Eye (tissue), 1 donor: ENCODE measurements around the gene BTC.
"Not testable (repeated sequence)": the region's sequence is repeated elsewhere in the genome, so short reads cannot be mapped to it uniquely, and the experiment has no call there.

ENCODE experiments used
- DNase-seq: peaks from one replicate; pipeline ENCODE4 v3.0.0-alpha.2; 2015

BTC gene

DNA sequence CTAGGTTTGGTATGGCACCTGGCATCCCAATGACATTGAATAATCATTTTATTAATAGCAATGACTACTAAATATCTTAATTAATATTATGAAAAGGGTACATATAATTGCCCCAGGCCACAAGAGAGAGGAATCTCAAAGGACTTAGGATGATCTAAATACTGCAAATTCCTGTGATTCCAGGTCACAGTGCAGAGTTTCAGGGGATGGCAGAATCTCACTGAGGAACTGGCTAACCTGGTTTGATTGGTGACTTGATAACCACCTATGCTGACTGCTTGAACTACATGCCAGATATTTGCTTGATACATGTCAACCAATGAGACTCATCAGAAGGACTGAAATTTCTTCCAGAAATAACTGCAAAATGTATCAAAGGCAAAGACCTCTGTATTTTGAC, 37.2 kb downstream of the BTC start:
- DNase-seq: no peak

GRCh38 chr4:74755486-74755885, 38.8 kb downstream of the BTC start:
- DNase-seq: no peak

DNA sequence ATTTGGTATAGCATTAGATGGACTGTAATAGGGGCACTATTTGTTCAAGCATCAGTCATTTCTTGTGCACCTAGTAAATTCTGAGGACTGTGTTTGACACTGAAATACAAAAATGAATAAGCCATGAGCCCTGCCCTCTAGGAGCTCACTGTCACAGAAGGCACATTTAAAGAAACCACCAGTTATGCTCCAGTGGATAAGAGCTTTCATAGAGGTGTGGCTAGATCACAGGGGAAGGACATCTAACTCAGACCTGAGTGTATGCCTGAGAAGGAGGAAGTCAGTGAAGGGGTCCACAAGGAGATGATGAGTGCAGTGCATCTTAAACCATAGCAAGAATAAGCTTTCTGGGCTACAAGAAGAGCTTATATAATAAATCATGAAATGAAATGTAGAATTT, 40.1 kb downstream of the BTC start:
- DNase-seq: no peak

DNA sequence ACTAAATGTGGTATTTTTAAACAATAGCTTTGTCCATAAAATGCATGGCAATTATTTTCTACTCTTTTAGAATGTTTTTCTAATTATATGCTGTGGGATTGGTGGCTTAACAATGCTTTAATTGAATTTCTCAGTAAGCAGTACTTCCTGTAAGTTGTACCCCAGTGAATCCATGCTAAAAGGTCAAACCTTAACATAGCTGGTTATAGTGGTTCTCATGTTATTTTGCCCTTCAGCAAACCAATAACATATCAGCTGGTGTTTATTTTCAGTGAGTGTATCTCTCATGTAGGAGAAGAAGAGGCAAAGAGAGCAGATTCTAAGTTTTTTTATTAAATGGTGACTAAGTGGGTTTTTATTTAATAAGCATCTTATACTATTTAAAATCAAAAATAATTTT, 41.5 kb downstream of the BTC start:
- DNase-seq: no peak

DNA sequence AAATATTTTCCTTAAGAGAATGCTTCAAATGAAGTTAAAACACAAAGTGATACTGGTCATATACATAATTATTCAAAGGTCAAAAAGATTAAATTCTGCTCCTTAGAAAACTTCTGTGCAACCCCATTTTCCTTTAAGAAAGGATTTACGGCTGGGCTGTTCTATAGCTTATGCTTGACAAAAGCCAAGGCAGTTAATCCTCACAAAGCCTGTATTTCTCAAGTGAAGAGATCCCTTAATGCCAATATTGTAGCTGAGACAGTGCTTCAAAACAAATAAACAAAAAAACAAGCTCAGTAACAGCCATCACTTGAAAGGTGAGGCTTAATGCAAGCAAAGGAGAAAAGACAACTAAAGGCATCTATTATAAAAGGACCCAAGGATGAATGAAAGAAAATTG, 42.5 kb downstream of the BTC start:
- no peak for DNase-seq

GRCh38 chr4:74751247-74751646, 43.1 kb downstream of the BTC start:
- DNase-seq: no peak

DNA sequence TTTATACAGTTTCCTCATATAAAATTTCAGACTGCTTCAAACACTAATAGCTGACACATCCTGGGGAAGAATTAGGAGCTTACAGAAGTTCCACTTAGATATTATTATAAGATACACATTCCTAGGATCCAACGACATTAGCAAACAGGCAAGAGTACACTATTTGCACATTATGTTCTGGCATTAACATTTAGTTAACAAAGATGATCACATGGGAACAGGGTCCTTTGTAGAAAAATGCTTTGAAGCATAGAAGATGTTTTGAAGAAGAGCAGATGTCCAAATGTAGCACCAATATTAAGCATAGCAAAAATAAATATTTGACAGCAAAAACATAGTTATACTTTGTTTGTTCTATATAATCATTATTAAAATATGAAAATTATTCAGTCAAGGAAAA, 52.1 kb downstream of the BTC start:
- DNase-seq: no peak

DNA sequence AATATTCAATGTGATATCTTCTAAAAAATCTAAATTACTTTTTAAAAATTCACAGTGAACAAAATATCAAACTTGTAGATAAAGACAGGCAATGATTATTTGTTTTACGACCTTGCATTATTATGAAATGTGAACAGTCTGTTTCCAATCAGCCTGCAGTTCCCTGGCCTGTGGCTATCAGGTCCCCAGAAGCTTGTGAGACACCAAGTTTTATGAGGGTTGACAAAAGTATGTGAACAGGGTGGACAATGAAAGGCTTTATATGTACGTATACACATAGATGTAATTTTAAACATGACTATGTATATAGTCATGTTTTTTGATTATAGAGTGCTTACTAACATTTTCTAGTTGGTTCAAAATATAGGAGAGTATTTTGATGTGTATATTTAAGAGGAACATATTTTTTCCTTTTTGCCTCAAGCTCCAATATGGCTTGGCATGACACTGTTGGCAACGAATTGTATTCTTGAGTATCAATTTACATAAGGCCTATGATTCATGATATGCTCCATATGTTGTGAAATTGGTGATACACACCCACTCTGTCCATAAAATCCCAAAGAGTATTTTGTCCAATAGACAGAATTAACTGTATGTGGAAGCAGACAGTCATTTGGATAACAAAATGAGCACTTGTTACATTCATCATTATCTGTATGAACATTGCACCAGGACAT, 55.7 kb downstream of the BTC start:
- no peak for DNase-seq

- DNase-seq: no peak
Observed at GRCh38 chr4:74734995-74735394, 59.3 kb downstream of the BTC start.

GRCh38 chr4:74733756-74734155, 60.6 kb downstream of the BTC start:
- no peak for DNase-seq

GRCh38 chr4:74724979-74725378, 69.3 kb downstream of the BTC start:
- DNase-seq: no peak

DNA sequence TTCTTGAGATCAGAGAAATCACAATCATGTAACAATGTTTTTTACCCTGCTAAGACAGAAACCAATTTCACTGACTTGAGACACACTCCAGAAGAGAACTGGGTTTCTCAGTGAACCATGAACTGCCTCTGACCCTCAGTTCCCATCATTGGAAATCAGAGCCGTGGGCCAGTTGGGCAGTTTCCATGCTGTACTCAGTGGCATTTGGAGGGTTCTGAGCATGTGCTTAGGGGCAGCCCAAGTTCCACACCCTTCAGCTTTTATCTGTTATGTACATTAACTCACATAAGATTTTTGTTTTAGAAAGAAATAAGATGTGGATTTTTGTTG, 77.9 kb downstream of the BTC start:
- peak; percentile 2 for DNase-seq

- peak; percentile 14 for DNase-seq
Observed at GRCh38 chr4:74715706-74716435, 78.5 kb downstream of the BTC start.

DNA sequence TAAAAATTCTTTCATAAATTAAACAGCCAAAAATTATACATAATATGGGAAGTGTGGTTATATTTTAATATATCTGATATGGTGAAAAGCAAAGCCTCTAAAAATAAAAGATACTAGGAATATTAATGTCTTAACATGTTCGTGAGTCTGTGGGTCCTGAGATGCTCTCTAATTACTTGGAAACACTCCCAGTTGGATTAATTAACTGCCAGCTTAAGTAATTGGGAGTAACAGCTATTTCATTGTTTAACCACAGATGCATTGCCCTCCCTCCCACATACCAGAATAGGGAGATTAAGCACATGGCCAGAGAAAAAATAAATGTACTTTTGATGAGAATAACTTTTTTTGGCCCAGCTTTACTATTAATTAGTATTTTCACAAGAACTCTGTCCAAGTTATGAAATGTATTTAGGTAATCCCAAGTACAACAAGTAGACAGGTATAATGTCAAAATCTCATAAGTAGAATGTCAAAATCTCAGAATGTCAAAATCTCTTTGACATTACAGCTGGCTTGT, 79.7 kb downstream of the BTC start:
- peak; percentile 19 for DNase-seq

DNA sequence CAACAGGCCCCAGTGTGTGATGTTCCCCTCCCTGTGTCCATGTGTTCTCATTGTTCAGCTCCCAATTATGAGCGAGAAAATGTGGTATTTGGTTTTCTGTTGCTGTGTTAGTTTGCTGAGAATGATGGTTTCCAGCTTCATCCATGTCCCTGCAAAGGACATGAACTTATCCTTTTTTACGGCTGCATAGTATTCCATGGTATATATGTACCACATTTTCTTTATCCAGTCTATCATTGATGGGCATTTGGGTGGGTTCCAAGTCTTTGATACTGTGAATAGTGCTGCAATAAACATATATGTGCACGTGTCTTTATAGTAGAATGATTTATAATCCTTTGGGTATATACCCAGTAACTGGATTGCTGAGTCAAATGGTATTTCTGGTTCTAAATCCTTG, 86.2 kb downstream of the BTC start:
- DNase-seq: not testable (repeated sequence)
